Upper lobe of left lung (tissue), 6 donors: Measurements from ENCODE around the gene HDAC7. TPM values are rescaled to one million over a fixed set of nuclear protein-coding genes. Genes with fewer than 3 reads are reported as not detected.
A peak's percentile ranks its signal among the peaks of the same experiment; 100 is the strongest.

ENCODE experiments used
- ATAC-seq, 2 donors: fragments of 200-7000 bp; cut with Tn5 transposase; one replicate each; pipeline ENCODE4 v1.9.1; 2022; ENCODE audit warnings: mild to moderate bottlenecking in 2 of 2, moderate library complexity in 2 of 2; ENCODE audit not compliant: low FRiP score in 2 of 2
- DNase-seq, 2 donors: peaks; one replicate each; pipeline ENCODE4 v3.0.0-alpha.2; 2019 to 2020
- H3K27ac ChIP-seq, 4 donors: fragments of 200-600 bp; sonication (generic); one replicate each; pipeline ENCODE4 v1.5.1; 2016 to 2019
- H3K27me3 ChIP-seq, 4 donors: fragments of 200-600 bp; sonication (generic); one replicate each; pipeline ENCODE4 v1.5.1; 2017 to 2019
- H3K36me3 ChIP-seq, 4 donors: fragments of 200-600 bp; sonication (generic); one replicate each; pipeline ENCODE4 v1.5.1; 2016 to 2019
- H3K4me1 ChIP-seq, 4 donors: fragments of 200-600 bp; sonication (generic); one replicate each; pipeline ENCODE4 v1.5.1; 2018 to 2019
- H3K4me3 ChIP-seq, 4 donors: fragments of 200-600 bp; sonication (generic); one replicate each; pipeline ENCODE4 v1.5.1; 2017 to 2019; ENCODE audit warnings: mild to moderate bottlenecking in 2 of 4, moderate library complexity in 1 of 4
- H3K9me3 ChIP-seq, 4 donors: fragments of 200-600 bp; sonication (generic); one replicate each; pipeline ENCODE4 v1.5.1; 2018 to 2019
- EP300 ChIP-seq, 4 donors: sonication (generic); formaldehyde crosslinking; IDR thresholded peaks; one replicate each; pipeline ENCODE4 v1.5.1; 2017; ENCODE audit warnings: antibody characterized with exemption in 4 of 4, control low read depth in 2 of 4
- POLR2A ChIP-seq, 4 donors: fragments of 450-650 bp; IDR thresholded peaks; one replicate each; pipeline ENCODE4 v1.5.1; 2016 to 2017; ENCODE audit warnings: antibody characterized with exemption in 4 of 4, mild to moderate bottlenecking in 2 of 4
- POLR2AphosphoS5 ChIP-seq, 2 donors: sonication (generic); formaldehyde crosslinking; IDR thresholded peaks; one replicate each; pipeline ENCODE4 v1.5.1; 2017; ENCODE audit warnings: antibody characterized with exemption in 2 of 2
- WGBS, 2 donors: methylation state at CpG; one replicate each; pipeline ENCODE4 v1.1.5; 2017 to 2018; 5-methylcytosine and 5-hydroxymethylcytosine counted together
- total RNA-seq, 6 donors: library from RNA; depleted of rRNA in 4 of 6; stranded (reverse); fragments of >200 nt in 4 of 6; gene quantifications; one replicate each; pipeline versions ENCODE4 v1.1.0 to v1.2.1, GENCODE V29; 2016 to 2021
- TF ChIP-seq, protein P1 (sequence below), 6 experiments: fragments of 450-650 bp in 4 of 6; fragments of 200-600 bp in 2 of 6; sonication (generic) in 2 of 6; IDR thresholded peaks; one replicate each; pipeline ENCODE4 v1.5.1; 2016 to 2019; ENCODE audit warnings: antibody characterized with exemption in 6 of 6
- donor health status: DM: no; HTN: no; CAD: no; lungs with moderate emphysema.
- donor health status: DM: no; HTN: yes; CAD: no; lungs with severe emphysema.

Gene HDAC7
- total RNA-seq, 6 donors from 2014 or later, result 66.6 to 164 (median 126) TPM

DNA sequence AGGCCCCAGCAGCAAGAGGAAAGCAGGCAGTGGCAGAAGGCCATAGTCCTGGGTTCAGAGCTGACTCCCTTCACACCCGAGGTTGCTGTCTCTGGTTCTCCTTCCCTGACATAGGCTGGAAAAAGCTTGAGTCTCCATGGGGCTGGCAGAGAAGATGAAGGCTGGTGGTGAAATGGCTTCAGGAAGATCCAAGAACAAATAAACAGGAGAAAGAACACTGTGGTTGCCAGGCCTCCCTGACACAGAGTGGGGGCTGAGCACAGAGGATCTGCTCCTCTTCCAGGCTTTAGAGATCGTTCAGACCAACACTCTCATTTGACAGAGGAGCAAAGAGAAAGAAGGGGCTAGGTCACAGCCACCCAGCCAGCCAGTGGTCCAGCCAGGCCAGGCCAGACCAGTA is 14.3 kb downstream of the HDAC7 start:
- 27 to 30% methylated on average over 2 of the region's 2 CpGs for WGBS, 2 donors
- peaks cover 0 to 21% (median 0%) of the 10 kb centered on the region in 4 donors for H3K36me3 ChIP-seq
- DNase-seq (no peak), ATAC-seq (no peak)
- no peaks in the 10 kb centered on the region for H3K27me3 ChIP-seq
- H3K4me3 ChIP-seq, result no peak overlapping the region
- H3K9me3 ChIP-seq, result no peaks in the 10 kb centered on the region
- H3K27ac ChIP-seq, result peak overlapping the region; percentile 14 to 99 (median 92)
- TF ChIP-seq POLR2AphosphoS5 (IDR thresholded peaks at IDR 0.05) (no peak), EP300 (IDR thresholded peaks at IDR 0.05) (no peak), POLR2A (IDR thresholded peaks at IDR 0.05) (no peak)
- TF ChIP-seq, protein P1, sequence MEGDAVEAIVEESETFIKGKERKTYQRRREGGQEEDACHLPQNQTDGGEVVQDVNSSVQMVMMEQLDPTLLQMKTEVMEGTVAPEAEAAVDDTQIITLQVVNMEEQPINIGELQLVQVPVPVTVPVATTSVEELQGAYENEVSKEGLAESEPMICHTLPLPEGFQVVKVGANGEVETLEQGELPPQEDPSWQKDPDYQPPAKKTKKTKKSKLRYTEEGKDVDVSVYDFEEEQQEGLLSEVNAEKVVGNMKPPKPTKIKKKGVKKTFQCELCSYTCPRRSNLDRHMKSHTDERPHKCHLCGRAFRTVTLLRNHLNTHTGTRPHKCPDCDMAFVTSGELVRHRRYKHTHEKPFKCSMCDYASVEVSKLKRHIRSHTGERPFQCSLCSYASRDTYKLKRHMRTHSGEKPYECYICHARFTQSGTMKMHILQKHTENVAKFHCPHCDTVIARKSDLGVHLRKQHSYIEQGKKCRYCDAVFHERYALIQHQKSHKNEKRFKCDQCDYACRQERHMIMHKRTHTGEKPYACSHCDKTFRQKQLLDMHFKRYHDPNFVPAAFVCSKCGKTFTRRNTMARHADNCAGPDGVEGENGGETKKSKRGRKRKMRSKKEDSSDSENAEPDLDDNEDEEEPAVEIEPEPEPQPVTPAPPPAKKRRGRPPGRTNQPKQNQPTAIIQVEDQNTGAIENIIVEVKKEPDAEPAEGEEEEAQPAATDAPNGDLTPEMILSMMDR (IDR thresholded peaks at IDR 0.05), result no peak
- peaks cover 100% of the 10 kb centered on the region in 4 donors for H3K4me1 ChIP-seq

DNA sequence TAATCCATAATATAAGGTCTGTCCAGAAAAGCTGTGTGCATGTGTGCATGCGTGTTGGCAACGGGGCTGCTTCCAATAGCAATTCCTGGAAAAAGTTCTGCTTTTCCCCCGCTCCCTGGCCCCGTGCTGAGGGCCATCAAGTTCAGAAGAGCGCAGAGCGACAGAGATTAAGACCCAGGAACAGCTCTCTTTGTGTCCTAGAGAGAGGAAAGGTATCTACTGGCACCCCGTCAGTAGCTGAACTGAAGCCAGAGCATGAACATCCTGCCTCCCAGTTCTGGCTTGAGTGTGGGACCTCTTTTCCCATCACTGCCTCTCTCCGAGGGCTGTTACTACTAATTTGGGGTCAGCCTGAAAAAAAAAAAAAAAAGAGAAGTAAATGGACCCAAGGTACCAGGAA is 15.5 kb downstream of the HDAC7 start:
- Histone ChIP-seq H3K27ac (peak overlapping the region; percentile 19 to 99 (median 88)), H3K9me3 (no peaks in the 10 kb centered on the region), H3K27me3 (no peaks in the 10 kb centered on the region), H3K4me1 (peaks cover 100% of the 10 kb centered on the region in 4 donors), H3K4me3 (no peak overlapping the region), H3K36me3 (peaks cover 0 to 21% (median 0%) of the 10 kb centered on the region in 4 donors)
- ATAC-seq (no peak), DNase-seq (no peak)
- WGBS, 2 donors, result 63 to 67% methylated on average over 8 of the region's 8 CpGs
- TF ChIP-seq POLR2AphosphoS5 (IDR thresholded peaks at IDR 0.05) (no peak), POLR2A (IDR thresholded peaks at IDR 0.05) (no peak), EP300 (IDR thresholded peaks at IDR 0.05) (no peak)
- TF ChIP-seq, protein P1 (IDR thresholded peaks at IDR 0.05), result no peak

DNA sequence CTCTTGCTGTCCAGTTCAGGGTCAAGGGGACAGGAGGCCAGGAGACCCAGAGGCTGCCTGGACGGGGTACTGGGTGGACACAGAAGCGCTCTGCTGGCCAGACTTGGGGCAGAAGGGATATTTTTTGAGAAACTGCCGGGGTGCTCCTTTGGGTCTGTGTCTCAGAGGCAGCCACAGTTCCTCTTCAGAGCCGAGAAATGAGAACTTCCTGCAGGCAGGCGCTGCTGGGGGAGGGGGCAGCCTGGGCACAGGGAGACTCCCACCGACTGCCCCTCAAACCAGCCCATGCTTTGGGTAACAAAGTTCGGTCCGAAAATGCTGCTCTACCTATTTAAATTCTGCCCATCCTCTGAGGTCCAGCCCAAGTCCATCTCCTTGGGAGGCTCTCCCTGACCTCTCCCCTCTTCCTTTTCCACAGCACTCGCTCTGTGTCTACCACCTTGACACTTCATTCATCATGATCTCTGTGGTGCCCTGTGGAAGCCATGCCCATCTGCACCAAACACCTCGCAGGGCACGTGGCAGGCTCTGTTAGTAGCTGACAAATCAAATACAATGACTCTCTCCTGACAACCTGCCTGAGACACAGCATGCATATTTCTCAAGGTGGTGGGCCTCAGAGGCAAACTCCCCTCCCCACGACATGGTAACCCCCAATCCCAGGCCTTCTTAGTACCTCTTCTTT is 16.4 kb downstream of the HDAC7 start:
- no peak overlapping the region for H3K4me3 ChIP-seq
- H3K36me3 ChIP-seq, result peaks cover 2 to 28% (median 5%) of the 10 kb centered on the region in 4 donors
- H3K27me3 ChIP-seq, result no peaks in the 10 kb centered on the region
- H3K27ac ChIP-seq, result peak overlapping the region; percentile 59 to 99 (median 88)
- WGBS, 2 donors, result 49 to 63% methylated on average over 12 of the region's 12 CpGs
- DNase-seq, result peak in 1 of 2 donors; percentile 20
- no peaks in the 10 kb centered on the region for H3K9me3 ChIP-seq
- no peak for TF ChIP-seq EP300 (IDR thresholded peaks at IDR 0.05)
- TF ChIP-seq POLR2A (IDR thresholded peaks at IDR 0.05), result no peak
- TF ChIP-seq, protein P1 (IDR thresholded peaks at IDR 0.05), result no peak
- no peak for TF ChIP-seq POLR2AphosphoS5 (IDR thresholded peaks at IDR 0.05)
- no peak for ATAC-seq
- peaks cover 92 to 98% (median 94%) of the 10 kb centered on the region in 4 donors for H3K4me1 ChIP-seq

DNA sequence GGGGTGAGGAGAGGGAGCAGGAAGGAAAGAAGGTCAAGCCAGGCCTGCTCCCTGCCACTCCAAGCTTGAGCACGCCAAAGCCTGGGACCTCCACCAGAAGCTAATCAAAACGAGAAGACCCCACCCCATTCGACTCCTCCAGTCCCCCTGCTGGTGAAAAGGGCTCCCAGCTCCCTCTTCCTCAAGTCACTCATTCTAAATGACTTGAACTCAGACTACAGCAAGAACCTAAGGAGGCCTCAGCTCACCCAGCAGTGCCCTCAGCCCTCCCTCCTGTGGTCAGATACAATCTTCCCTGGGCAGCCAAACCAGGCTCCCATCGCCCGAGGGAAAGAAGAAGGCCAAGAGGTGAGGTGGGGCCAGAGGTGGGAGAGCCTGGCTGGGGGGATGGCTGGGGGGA is 17.4 kb downstream of the HDAC7 start:
- 18 to 23% methylated on average over 3 to 5 of the region's 5 CpGs for WGBS, 2 donors
- peak overlapping the region in 1 of 4 donors; percentile 1 for H3K4me3 ChIP-seq
- no peaks in the 10 kb centered on the region for H3K27me3 ChIP-seq
- peak overlapping the region; percentile 59 to 99 (median 88) for H3K27ac ChIP-seq
- no peak for TF ChIP-seq POLR2AphosphoS5 (IDR thresholded peaks at IDR 0.05)
- TF ChIP-seq EP300 (IDR thresholded peaks at IDR 0.05), result no peak
- TF ChIP-seq, protein P1 (IDR thresholded peaks at IDR 0.05), result peak in 2 of 6 experiments; percentile 12 to 33
- H3K9me3 ChIP-seq, result no peaks in the 10 kb centered on the region
- peaks cover 11 to 39% (median 16%) of the 10 kb centered on the region in 4 donors for H3K36me3 ChIP-seq
- ATAC-seq (no peak), DNase-seq (no peak)
- peaks cover 82 to 91% (median 84%) of the 10 kb centered on the region in 4 donors for H3K4me1 ChIP-seq

DNA sequence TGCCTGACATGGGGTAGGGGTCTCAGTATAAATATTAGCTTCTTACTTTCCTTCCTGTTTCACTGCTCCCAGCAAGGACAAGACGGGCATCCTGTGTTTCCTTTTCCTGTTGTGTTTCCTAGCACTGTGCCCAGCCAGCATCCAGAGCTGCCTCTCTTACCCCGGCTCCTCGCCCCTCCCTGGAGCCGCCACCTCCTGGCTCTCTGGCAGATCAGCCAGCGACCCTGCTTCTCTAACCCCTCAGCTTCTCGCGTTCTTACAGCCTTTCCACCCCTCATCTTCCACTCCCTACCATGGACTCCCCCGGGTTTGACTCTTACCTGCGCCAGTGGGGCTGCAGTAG is 17.8 kb downstream of the HDAC7 start:
- DNase-seq (no peak), ATAC-seq (peak in 1 of 2 donors; percentile 4)
- peaks cover 78 to 87% (median 79%) of the 10 kb centered on the region in 4 donors for H3K4me1 ChIP-seq
- H3K36me3 ChIP-seq, result peaks cover 14 to 43% (median 20%) of the 10 kb centered on the region in 4 donors
- peak overlapping the region; percentile 59 to 99 (median 88) for H3K27ac ChIP-seq
- peak overlapping the region in 1 of 4 donors; percentile 1 for H3K4me3 ChIP-seq
- H3K9me3 ChIP-seq, result no peaks in the 10 kb centered on the region
- WGBS, 2 donors, result 45% methylated on average over 9 of the region's 9 CpGs
- peak in 2 of 4 donors; percentile 9 to 14 for TF ChIP-seq EP300 (IDR thresholded peaks at IDR 0.05)
- TF ChIP-seq, protein P1 (IDR thresholded peaks at IDR 0.05), result no peak
- TF ChIP-seq POLR2AphosphoS5 (IDR thresholded peaks at IDR 0.05), result peak in 1 of 2 donors; percentile 14
- no peaks in the 10 kb centered on the region for H3K27me3 ChIP-seq
